ENCODE measurements around the gene USP6NL. TPM values are rescaled to one million over a fixed set of nuclear protein-coding genes. Genes with fewer than 3 reads are reported as not detected.
"Not testable (repeated sequence)": the region's sequence is repeated elsewhere in the genome, so short reads cannot be mapped to it uniquely, and the experiment has no call there.

USP6NL gene
- total RNA-seq, 1 experiment from 2014 or later = 13.0 TPM

GRCh38 chr10:11498399-11498798 is 113.1 kb downstream of the USP6NL start:
- Histone ChIP-seq H3K79me2 (ENCODE audit: low read length) (no peaks in the 10 kb centered on the region), H3K9me2 (replicated peaks; ENCODE audit: low read length) (no peaks in the 10 kb centered on the region), H3K27ac (ENCODE audit: low read length) (no peak overlapping the region), H3F3A (ENCODE audit: low read length, unreplicated experiment) (no peaks in the 10 kb centered on the region), H3K27me3 (ENCODE audit: low read length) (no peaks in the 10 kb centered on the region), H4K20me1 (ENCODE audit: low read length) (no peaks in the 10 kb centered on the region), H3K4me2 (ENCODE audit: low read length) (no peak overlapping the region), H3K4me3 (ENCODE audit: low read length) (no peak overlapping the region), H3K36me3 (ENCODE audit: low read depth, low read length) (no peaks in the 10 kb centered on the region), H2AFZ (ENCODE audit: low read length) (no peak overlapping the region), H3K9me3 (ENCODE audit: low read length) (no peaks in the 10 kb centered on the region), H3K9ac (ENCODE audit: low read length) (no peak overlapping the region), H3K4me1 (ENCODE audit: insufficient read depth, low read length) (no peaks in the 10 kb centered on the region)
- ChIA-PET CTCF (no interaction called here), POLR2A (ENCODE audit: unreplicated experiment) (interaction anchor here (0.7 kb wide), 1 partner anchor 9 kb away, joined by 3 read pairs; no protein-coding TSS in a partner anchor)
- intact Hi-C loops (cut with micrococcal nuclease) = no loop called here
- TF ChIP-seq CTCF (conservative IDR thresholded peaks at IDR 0.05; ENCODE audit: low read depth, low read length) (no peak), EZH2 (IDR thresholded peaks at IDR 0.05; ENCODE audit: low read length, unreplicated experiment) (no peak), EZH2phosphoT487 (IDR thresholded peaks at IDR 0.05; ENCODE audit: borderline replicate concordance, low read length) (no peak)
- no peak for ATAC-seq
- DNase-seq = no peak
- no TSS peak for BruUV-seq (replicated peaks)

- H2AFZ ChIP-seq (ENCODE audit: low read length); H3K79me2 ChIP-seq (ENCODE audit: low read length); H3K27me3 ChIP-seq (ENCODE audit: low read length); ATAC-seq; H3K36me3 ChIP-seq (ENCODE audit: low read depth, low read length); H3K4me3 ChIP-seq (ENCODE audit: low read length); H4K20me1 ChIP-seq (ENCODE audit: low read length); H3F3A ChIP-seq (ENCODE audit: low read length, unreplicated experiment); H3K27ac ChIP-seq (ENCODE audit: low read length); H3K4me2 ChIP-seq (ENCODE audit: low read length); H3K4me1 ChIP-seq (ENCODE audit: insufficient read depth, low read length); POLR2A ChIA-PET (ENCODE audit: unreplicated experiment); DNase-seq; intact Hi-C loops (cut with micrococcal nuclease); H3K9me2 ChIP-seq (replicated peaks; ENCODE audit: low read length); BruUV-seq (replicated peaks); H3K9me3 ChIP-seq (ENCODE audit: low read length); CTCF ChIA-PET; H3K9ac ChIP-seq (ENCODE audit: low read length): not testable (repeated sequence)
Measured at GRCh38 chr10:11494923-11495322, 116.5 kb downstream of the USP6NL start.

GRCh38 chr10:11493646-11494045 is 117.8 kb downstream of the USP6NL start:
- Histone ChIP-seq H3K4me3 (ENCODE audit: low read length) (no peak overlapping the region), H3K79me2 (ENCODE audit: low read length) (no peaks in the 10 kb centered on the region), H3K9ac (ENCODE audit: low read length) (no peak overlapping the region), H3K4me2 (ENCODE audit: low read length) (no peak overlapping the region), H3K9me2 (replicated peaks; ENCODE audit: low read length) (no peaks in the 10 kb centered on the region), H3K36me3 (ENCODE audit: low read depth, low read length) (no peaks in the 10 kb centered on the region), H3K27ac (ENCODE audit: low read length) (no peak overlapping the region), H3K4me1 (ENCODE audit: insufficient read depth, low read length) (no peaks in the 10 kb centered on the region), H3K27me3 (ENCODE audit: low read length) (no peaks in the 10 kb centered on the region), H3K9me3 (ENCODE audit: low read length) (no peaks in the 10 kb centered on the region), H2AFZ (ENCODE audit: low read length) (no peak overlapping the region), H4K20me1 (ENCODE audit: low read length) (no peaks in the 10 kb centered on the region), H3F3A (ENCODE audit: low read length, unreplicated experiment) (no peaks in the 10 kb centered on the region)
- intact Hi-C loops (cut with micrococcal nuclease) = no loop called here
- ATAC-seq (no peak), DNase-seq (no peak)
- ChIA-PET CTCF (no interaction called here), POLR2A (ENCODE audit: unreplicated experiment) (no interaction called here)
- no TSS peak for BruUV-seq (replicated peaks)
- no peak for TF ChIP-seq EZH2 (IDR thresholded peaks at IDR 0.05; ENCODE audit: low read length, unreplicated experiment)
- TF ChIP-seq EZH2phosphoT487 (IDR thresholded peaks at IDR 0.05; ENCODE audit: borderline replicate concordance, low read length) = no peak
- TF ChIP-seq CTCF (conservative IDR thresholded peaks at IDR 0.05; ENCODE audit: low read depth, low read length) = no peak

Measured in PC-3 (cell line).